ENCODE data around the gene IPCEF1.

Gene IPCEF1

GRCh38 chr6:154143753-154144152 is 212.8 kb downstream of the IPCEF1 start:
- no peak for DNase-seq

GRCh38 chr6:154140743-154141142 is 215.9 kb downstream of the IPCEF1 start:
- DNase-seq: no peak

GRCh38 chr6:154139892-154140291 is 216.7 kb downstream of the IPCEF1 start:
- DNase-seq: no peak

DNA sequence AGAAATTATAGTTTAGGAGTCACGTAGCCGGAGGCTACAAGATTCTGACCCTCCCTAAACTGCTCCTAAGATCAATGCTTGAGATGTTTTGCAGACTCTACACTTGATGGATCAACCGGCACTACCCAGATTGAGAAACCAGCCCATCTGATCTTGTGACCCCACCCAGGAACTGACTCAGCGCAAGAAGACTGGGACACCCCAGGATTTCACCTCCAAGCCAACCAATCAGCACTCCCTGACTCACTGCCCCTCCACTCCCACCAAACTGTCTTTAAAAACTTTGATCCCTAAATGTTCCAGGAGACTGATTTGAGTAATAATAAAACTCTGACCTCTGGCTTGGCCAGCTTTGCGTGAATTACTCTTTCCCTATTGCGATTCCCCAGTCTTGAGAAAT is 217.8 kb downstream of the IPCEF1 start:
- no peak for DNase-seq

DNA sequence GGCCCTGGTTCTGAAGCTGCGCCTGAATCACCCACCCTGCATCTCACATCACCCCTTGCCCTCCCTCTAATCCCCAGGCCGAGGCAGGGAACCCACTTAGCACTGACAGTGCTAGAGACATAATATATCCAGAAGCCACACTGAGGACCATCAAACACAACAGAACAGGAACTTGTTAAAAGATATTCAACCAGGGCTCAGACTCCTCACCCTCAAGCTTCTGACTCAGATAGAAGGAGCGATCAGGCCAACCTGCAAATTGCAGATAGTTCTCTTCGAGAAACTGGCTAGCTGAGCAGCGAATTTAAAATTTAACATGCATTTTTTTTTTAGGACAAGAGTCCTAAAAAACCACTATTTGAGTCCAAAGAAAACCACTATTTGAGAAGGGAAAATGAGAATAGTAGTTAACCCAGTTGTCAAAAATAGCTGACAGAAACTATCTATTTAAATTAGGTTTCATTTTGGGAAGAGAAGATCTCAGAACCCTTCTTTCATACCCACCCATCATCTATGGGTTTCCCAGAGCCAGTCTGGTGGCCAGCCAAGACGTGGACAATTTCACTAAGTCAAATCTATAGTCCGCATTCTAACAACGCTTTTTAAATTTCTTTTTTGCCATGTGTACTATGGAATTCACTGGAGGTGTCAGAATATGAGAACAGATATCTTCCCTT is 222.0 kb downstream of the IPCEF1 start:
- no peak for DNase-seq

DNA sequence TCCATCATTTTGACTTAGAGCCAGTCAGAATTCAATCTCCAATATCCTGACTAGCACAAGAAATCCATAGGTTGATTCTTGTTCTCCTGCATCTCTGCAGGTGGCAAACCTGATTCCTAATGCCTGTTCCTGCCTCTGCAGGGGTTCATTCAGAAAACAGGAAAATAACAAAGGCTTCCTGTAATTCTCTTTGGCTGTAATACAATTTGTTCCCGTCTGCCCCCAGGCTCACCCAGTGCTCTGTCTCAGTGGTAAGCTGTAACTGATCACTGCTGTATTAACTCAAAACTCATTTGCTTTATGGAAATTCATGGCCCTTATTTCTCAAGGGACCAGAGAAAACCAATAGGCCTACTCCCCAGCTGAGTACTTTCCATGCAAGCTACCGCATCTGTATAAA is 228.9 kb downstream of the IPCEF1 start:
- DNase-seq: no peak

- no peak for DNase-seq
Observed at GRCh38 chr6:154125421-154125820, 231.2 kb downstream of the IPCEF1 start.

DNA sequence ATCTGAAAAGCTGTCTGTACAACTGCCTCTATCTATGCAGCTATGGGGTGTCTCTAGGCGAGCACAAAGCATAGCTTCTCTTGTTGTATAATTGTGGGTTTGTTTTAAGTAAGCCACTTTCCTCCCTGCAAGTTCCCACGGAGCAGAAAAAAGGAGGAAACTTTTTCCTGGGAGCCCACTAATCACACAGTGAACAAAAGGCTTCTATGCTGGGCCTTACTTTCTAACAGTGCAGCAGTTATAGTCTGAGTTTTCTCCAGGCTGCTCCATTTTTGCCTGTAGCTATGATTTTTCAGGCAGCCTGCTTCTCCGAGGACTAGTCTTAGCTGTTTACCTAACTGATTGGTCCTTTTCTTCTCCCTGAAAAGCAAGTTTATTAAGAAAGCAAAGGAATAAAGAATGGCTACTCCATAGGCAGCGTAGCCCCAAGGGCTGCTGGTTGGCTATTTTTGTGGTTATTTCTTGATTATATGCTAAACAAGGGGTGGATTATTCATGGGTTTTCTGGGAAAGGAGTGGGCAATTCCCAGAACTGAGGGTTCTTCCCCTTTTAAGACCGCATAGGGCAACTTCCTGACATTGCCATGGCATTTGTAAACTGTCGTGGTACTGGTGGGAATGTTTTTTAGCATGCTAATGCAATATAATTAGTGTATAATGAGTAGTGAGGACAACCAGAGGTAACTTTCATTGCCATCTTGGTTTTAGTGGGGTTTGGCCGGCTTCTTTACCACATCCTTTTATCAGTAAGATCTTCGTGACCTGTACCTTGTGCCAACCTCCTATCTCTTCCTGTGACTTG is 233.2 kb downstream of the IPCEF1 start:
- no peak for DNase-seq

GRCh38 chr6:154122195-154122925 is 234.2 kb downstream of the IPCEF1 start:
- no peak for DNase-seq

DNA sequence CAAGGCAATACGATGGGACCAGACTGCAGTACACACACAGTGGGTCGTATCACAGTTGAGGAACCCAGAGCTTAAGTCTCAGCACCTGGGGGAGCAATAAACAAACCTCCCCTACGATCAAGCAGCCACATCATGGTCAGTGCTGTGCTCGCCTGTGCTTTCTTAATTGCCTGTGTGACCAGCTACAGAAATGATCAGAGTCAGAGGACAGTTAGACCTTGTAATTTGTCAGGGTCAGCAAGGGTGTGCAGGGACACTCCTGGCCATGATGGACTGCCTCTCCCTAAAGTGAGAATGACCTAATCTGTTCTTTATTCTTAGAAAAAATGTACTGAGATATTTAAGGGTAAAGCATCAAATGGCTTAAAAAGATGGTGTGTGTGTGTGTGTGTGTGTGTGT is 239.1 kb downstream of the IPCEF1 start:
- DNase-seq: no peak

DNA sequence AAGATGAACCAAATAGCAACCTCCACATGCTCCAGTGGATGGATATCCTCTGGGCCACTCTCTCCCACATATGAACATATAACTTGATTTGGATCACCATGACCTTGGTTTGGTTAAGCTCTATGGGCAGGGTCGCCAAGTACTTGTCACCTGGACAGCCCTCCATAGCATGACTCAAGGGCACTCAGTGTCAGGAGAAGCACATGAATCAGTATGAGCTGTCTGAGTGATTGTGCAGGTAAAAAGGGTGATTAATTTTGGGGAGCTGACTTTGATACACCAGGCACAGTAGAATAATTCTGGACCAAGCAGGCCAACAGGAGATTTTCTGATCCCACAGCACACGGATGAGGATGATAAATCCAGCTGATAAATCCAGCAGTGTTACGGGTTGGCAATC is 243.2 kb downstream of the IPCEF1 start:
- DNase-seq: no peak

GRCh38 chr6:154112181-154112809 is 244.3 kb downstream of the IPCEF1 start:
- DNase-seq: no peak

DNA sequence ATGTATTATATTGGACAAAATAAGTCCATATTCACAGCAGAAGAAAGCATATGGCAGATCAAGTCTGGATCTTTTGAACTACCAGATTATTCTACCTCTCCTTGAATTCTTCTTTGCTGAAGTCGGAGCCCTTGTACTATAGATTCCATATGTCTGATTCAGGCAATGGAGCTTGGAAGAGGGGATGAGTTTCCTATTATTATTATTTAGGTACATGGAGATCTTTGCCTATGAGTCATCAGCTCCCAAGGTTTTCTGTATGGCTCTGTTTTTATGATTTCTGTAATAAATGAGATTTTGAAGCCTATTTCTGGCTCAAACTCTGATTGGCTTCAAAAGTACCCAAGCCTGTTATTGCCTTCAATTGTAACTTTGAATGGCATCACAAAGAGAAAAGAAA is 245.6 kb downstream of the IPCEF1 start:
- DNase-seq: no peak

DNA sequence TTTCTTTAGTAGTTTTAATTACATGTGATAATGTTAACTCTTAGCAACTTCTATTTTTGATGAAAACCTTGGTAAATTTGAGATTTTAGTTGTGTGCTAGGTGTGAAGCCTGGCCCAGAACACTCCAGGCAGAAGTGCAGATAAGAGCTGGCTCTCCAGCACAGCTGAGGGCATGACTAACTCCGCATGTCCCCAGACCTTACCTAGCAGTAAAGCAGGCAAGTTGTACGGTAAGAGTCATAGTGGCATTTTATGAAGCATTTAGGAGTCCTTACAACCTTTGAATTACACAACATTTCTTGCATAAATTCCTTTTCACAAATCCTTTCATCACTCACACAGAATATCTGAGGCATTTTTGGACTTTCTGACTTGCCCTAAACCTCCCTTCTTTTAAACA is 250.4 kb downstream of the IPCEF1 start:
- no peak for DNase-seq
